ENCODE measurements around the gene SIM2. TPM values are rescaled to one million over a fixed set of nuclear protein-coding genes. Genes with fewer than 3 reads are reported as not detected.

Gene SIM2
- total RNA-seq, 1 donor from 2014 or later: 0.47 TPM

DNA sequence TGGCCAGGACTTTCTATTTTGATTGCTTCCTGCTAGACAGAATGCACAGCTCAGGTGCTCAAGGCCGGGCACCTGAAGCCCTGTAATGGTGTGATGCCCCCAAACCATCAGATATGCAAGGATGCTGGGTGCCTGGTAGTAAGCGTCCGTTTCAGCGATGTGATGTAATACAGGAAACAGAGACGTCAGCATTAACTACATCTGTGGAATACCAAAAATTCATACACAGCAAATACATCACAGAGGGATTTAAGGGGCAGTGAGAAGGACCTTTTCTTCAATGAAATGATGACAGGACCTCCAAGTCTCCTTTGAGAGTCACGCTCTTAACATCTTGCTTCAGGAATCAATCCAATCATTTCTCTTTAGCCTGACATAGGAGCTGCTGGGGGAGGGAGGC lies 64.4 kb downstream of the SIM2 start:
- Mint-ChIP-seq H3K27me3 (ENCODE audit: insufficient read depth) (no peaks in the 10 kb centered on the region), H3K27ac (no peak overlapping the region)

GRCh38 chr21:36765229-36765628 lies 66.3 kb downstream of the SIM2 start:
- no peaks in the 10 kb centered on the region for H3K27me3 Mint-ChIP-seq (ENCODE audit: insufficient read depth)
- no peaks in the 10 kb centered on the region for H3K9me3 Mint-ChIP-seq
- H3K36me3 Mint-ChIP-seq (ENCODE audit: low read depth): no peaks in the 10 kb centered on the region
- intact Hi-C loops (cut with micrococcal nuclease): no loop called here
- no peak overlapping the region for H3K4me3 Mint-ChIP-seq
- no peaks in the 10 kb centered on the region for H3K4me1 Mint-ChIP-seq (ENCODE audit: low read depth)
- DNase-seq (ENCODE audit: low spot score): no peak
- H3K27ac Mint-ChIP-seq: no peak overlapping the region

More for the DNA sequence above, 64.4 kb downstream of the SIM2 start:
- Mint-ChIP-seq H3K4me1 (ENCODE audit: low read depth) (no peaks in the 10 kb centered on the region), H3K9me3 (no peaks in the 10 kb centered on the region), H3K4me3 (no peak overlapping the region), H3K36me3 (ENCODE audit: low read depth) (no peaks in the 10 kb centered on the region)
- intact Hi-C loops (cut with micrococcal nuclease): no loop called here
- no peak for DNase-seq (ENCODE audit: low spot score)

- DNase-seq (ENCODE audit: low spot score): no peak
- H3K4me1 Mint-ChIP-seq (ENCODE audit: low read depth): no peaks in the 10 kb centered on the region
- H3K9me3 Mint-ChIP-seq: no peaks in the 10 kb centered on the region
- no peak overlapping the region for H3K4me3 Mint-ChIP-seq
- intact Hi-C loops (cut with micrococcal nuclease): no loop called here
- no peaks in the 10 kb centered on the region for H3K36me3 Mint-ChIP-seq (ENCODE audit: low read depth)
- H3K27ac Mint-ChIP-seq: no peak overlapping the region
- H3K27me3 Mint-ChIP-seq (ENCODE audit: insufficient read depth): no peaks in the 10 kb centered on the region
These were observed 67.6 kb downstream of the SIM2 start for GRCh38 chr21:36766511-36766910.

- Mint-ChIP-seq H3K27me3 (ENCODE audit: insufficient read depth) (no peaks in the 10 kb centered on the region), H3K4me1 (ENCODE audit: low read depth) (no peaks in the 10 kb centered on the region), H3K27ac (no peak overlapping the region), H3K36me3 (ENCODE audit: low read depth) (no peaks in the 10 kb centered on the region), H3K4me3 (no peak overlapping the region), H3K9me3 (no peaks in the 10 kb centered on the region)
- no peak for DNase-seq (ENCODE audit: low spot score)
- intact Hi-C loops (cut with micrococcal nuclease): no loop called here
These were observed 68.2 kb downstream of the SIM2 start for GRCh38 chr21:36767096-36767495.

DNA sequence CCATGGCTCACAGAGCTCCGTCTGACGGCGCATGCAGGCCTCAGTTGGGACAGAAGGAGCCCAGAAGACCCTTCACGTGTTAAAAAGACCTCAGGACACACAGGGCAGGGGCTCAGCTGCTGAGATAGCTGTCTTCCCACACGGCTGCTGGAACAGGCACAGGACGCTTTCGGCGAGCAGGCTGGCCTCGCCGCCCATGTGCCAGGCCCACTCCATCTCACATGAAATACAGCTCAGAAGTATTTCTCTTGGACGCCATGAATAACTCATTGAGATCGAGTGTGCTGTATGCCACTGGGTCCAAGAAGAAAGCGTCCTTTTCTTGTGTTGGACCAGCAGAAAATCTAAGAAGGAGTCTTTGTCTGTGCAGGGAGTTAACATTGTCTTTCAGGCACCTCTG lies 69.6 kb downstream of the SIM2 start:
- Mint-ChIP-seq H3K9me3 (no peaks in the 10 kb centered on the region), H3K36me3 (ENCODE audit: low read depth) (no peaks in the 10 kb centered on the region), H3K27me3 (ENCODE audit: insufficient read depth) (no peaks in the 10 kb centered on the region), H3K4me1 (ENCODE audit: low read depth) (no peaks in the 10 kb centered on the region), H3K4me3 (no peak overlapping the region), H3K27ac (no peak overlapping the region)
- intact Hi-C loops (cut with micrococcal nuclease): no loop called here
- no peak for DNase-seq (ENCODE audit: low spot score)

- no peak overlapping the region for H3K27ac Mint-ChIP-seq
- intact Hi-C loops (cut with micrococcal nuclease): no loop called here
- H3K4me3 Mint-ChIP-seq: no peak overlapping the region
- H3K9me3 Mint-ChIP-seq: no peaks in the 10 kb centered on the region
- H3K4me1 Mint-ChIP-seq (ENCODE audit: low read depth): no peaks in the 10 kb centered on the region
- H3K27me3 Mint-ChIP-seq (ENCODE audit: insufficient read depth): no peaks in the 10 kb centered on the region
- H3K36me3 Mint-ChIP-seq (ENCODE audit: low read depth): no peaks in the 10 kb centered on the region
- DNase-seq (ENCODE audit: low spot score): no peak
These were observed 70.3 kb downstream of the SIM2 start for GRCh38 chr21:36769051-36769839.

DNA sequence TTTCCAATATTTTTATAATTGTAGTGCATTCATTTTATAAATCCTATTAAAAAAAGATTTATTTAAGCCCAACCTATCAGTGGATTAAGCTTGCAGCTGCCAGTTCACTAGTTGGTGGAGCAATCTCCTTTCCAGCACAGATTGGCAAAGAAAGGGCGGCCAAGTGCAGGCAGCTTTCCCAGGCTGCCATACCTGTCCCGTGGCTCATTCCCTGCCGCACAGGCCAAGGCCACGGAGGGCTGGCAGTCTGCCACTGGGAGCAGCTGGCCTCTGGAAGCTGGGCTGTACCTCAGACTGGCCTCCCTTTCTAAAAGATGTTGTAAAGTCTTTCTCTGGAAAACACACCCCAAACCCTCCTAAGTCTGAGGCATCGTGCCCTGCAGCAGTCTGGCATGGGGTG lies 74.2 kb downstream of the SIM2 start:
- no peak for DNase-seq (ENCODE audit: low spot score)
- no peaks in the 10 kb centered on the region for H3K4me1 Mint-ChIP-seq (ENCODE audit: low read depth)
- H3K9me3 Mint-ChIP-seq: no peaks in the 10 kb centered on the region
- H3K27me3 Mint-ChIP-seq (ENCODE audit: insufficient read depth): no peaks in the 10 kb centered on the region
- intact Hi-C loops (cut with micrococcal nuclease): no loop called here
- no peak overlapping the region for H3K27ac Mint-ChIP-seq
- no peaks in the 10 kb centered on the region for H3K36me3 Mint-ChIP-seq (ENCODE audit: low read depth)
- no peak overlapping the region for H3K4me3 Mint-ChIP-seq

DNA sequence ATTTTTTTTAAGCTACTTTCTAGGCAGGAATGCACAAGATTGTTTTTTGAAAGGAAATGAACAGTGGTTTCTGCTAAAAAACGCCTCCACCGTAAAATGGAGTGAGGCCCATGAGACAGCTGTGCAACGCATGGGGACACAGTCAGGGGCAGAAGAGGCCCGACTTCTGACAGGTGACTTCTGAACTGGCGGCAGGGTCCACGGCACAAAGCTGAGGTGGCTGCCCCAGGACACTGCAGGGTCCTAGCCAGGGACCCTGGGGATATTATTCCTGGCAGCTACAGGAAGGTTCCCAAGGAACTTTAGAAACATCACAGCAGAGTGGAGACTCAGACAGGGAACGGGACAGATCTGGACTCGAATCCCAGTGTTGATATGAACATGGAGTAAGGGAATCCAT lies 75.1 kb downstream of the SIM2 start:
- Mint-ChIP-seq H3K27ac (no peak overlapping the region), H3K4me1 (ENCODE audit: low read depth) (no peaks in the 10 kb centered on the region)
- no peak for DNase-seq (ENCODE audit: low spot score)

GRCh38 chr21:36776981-36777617 lies 78.2 kb downstream of the SIM2 start:
- Mint-ChIP-seq H3K27ac (no peak overlapping the region), H3K27me3 (ENCODE audit: insufficient read depth) (no peaks in the 10 kb centered on the region), H3K9me3 (no peaks in the 10 kb centered on the region), H3K4me3 (no peak overlapping the region), H3K4me1 (ENCODE audit: low read depth) (no peaks in the 10 kb centered on the region), H3K36me3 (ENCODE audit: low read depth) (no peaks in the 10 kb centered on the region)
- DNase-seq (ENCODE audit: low spot score): no peak
- intact Hi-C loops (cut with micrococcal nuclease): no loop called here

More for the DNA sequence above, 75.1 kb downstream of the SIM2 start:
- no peaks in the 10 kb centered on the region for H3K9me3 Mint-ChIP-seq
- H3K4me3 Mint-ChIP-seq: no peak overlapping the region
- H3K36me3 Mint-ChIP-seq (ENCODE audit: low read depth): no peaks in the 10 kb centered on the region
- intact Hi-C loops (cut with micrococcal nuclease): no loop called here
- H3K27me3 Mint-ChIP-seq (ENCODE audit: insufficient read depth): no peaks in the 10 kb centered on the region

DNA sequence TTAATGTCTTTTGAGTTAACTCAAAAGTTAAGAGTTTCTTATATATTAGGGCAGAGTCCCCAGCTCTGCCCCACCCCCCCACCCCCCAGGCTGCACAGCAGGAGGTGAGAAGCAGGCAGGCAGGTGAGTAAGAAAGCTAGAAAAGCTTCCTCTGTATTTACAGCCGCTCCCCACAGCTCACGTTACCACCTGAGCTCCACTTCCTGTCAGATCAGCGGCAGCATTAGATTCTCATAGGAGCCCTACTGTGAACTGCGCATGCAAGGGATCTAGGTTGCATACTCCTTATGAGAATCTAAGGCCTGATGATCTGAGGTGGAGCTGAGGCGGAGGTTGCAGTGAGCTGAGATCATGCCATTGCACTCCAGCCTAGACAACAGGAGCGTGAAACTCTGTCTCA lies 81.9 kb downstream of the SIM2 start:
- no peaks in the 10 kb centered on the region for H3K27me3 Mint-ChIP-seq (ENCODE audit: insufficient read depth)
- H3K27ac Mint-ChIP-seq: no peak overlapping the region
- H3K4me3 Mint-ChIP-seq: no peak overlapping the region
- no peaks in the 10 kb centered on the region for H3K4me1 Mint-ChIP-seq (ENCODE audit: low read depth)
- H3K36me3 Mint-ChIP-seq (ENCODE audit: low read depth): no peaks in the 10 kb centered on the region
- no peaks in the 10 kb centered on the region for H3K9me3 Mint-ChIP-seq
- intact Hi-C loops (cut with micrococcal nuclease): no loop called here
- DNase-seq (ENCODE audit: low spot score): no peak

DNA sequence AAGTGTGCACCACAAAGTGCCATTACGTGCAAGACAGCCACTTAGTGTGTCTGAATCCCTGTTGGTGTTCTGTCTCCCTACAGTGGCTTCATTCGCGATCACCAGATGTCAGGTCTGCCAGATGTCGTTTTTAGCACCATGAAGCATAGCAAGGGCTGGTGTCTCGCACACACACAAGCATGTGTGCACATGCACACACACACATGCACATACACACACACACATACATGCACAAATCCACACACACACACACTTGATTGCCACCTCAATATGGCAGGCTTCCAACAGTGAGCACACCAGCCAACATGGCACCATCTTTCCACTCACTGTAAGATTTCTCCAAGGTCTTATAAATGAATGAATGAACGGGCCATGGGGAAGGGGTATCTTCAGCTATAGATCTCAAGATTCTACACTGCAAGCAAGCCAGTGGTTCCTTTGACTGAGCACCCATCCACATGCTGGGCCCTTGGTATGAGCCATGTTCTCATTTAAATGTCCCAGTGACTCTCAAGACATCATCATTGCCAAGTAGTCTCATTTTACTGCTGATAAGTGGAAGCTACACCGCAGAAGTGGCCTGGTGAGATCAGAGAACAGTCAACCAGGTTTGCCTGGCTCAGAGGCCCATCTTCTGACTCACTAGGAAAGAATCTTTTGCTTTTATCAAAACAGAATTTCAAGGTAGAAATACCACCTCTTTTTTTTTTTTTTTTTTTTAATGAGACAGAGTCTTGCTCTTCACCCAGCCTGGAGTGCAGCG lies 84.9 kb downstream of the SIM2 start:
- Mint-ChIP-seq H3K4me1 (ENCODE audit: low read depth) (no peaks in the 10 kb centered on the region), H3K27ac (no peak overlapping the region), H3K4me3 (no peak overlapping the region)

GRCh38 chr21:36784947-36785346 lies 86.0 kb downstream of the SIM2 start:
- Mint-ChIP-seq H3K4me1 (ENCODE audit: low read depth) (no peaks in the 10 kb centered on the region), H3K4me3 (no peak overlapping the region), H3K27ac (no peak overlapping the region), H3K9me3 (no peaks in the 10 kb centered on the region), H3K36me3 (ENCODE audit: low read depth) (no peaks in the 10 kb centered on the region), H3K27me3 (ENCODE audit: insufficient read depth) (no peaks in the 10 kb centered on the region)
- DNase-seq (ENCODE audit: low spot score): no peak
- intact Hi-C loops (cut with micrococcal nuclease): no loop called here

More for the DNA sequence above, 84.9 kb downstream of the SIM2 start:
- Mint-ChIP-seq H3K27me3 (ENCODE audit: insufficient read depth) (no peaks in the 10 kb centered on the region), H3K9me3 (no peaks in the 10 kb centered on the region), H3K36me3 (ENCODE audit: low read depth) (no peaks in the 10 kb centered on the region)
- no peak for DNase-seq (ENCODE audit: low spot score)
- intact Hi-C loops (cut with micrococcal nuclease): no loop called here

GRCh38 chr21:36785615-36786014 lies 86.7 kb downstream of the SIM2 start:
- Mint-ChIP-seq H3K27me3 (ENCODE audit: insufficient read depth) (no peaks in the 10 kb centered on the region), H3K4me3 (no peak overlapping the region), H3K9me3 (no peaks in the 10 kb centered on the region), H3K36me3 (ENCODE audit: low read depth) (no peaks in the 10 kb centered on the region), H3K4me1 (ENCODE audit: low read depth) (no peaks in the 10 kb centered on the region), H3K27ac (no peak overlapping the region)
- DNase-seq (ENCODE audit: low spot score): no peak
- intact Hi-C loops (cut with micrococcal nuclease): no loop called here
